Heart left ventricle (tissue), 16 donors: ENCODE results near the gene SEC61A1. TPM values are rescaled to one million over a fixed set of nuclear protein-coding genes. Genes with fewer than 3 reads are reported as not detected.

ENCODE experiments used
- ATAC-seq, 4 donors: fragments of 200-7000 bp; cut with Tn5 transposase; one replicate each; pipeline ENCODE4 v1.9.1; 2020 to 2022; ENCODE audit warnings: moderate library complexity in 4 of 4, mild to moderate bottlenecking in 3 of 4, moderate number of reproducible peaks in 1 of 4
- DNase-seq, 5 donors: peaks; one replicate each; pipeline ENCODE4 v3.0.0-alpha.2; 2020
- H3K27ac ChIP-seq, 12 donors: fragments of 200-600 bp; sonication (generic) in 4 of 12; one replicate each; pipeline versions ENCODE4 v1.5.0 to v1.8.0; 2016 to 2022; ENCODE audit warnings: mild to moderate bottlenecking in 2 of 12
- H3K27me3 ChIP-seq, 9 donors: fragments of 200-600 bp; sonication (generic) in 2 of 9; one replicate each; pipeline versions ENCODE4 v1.5.1 to v1.8.0; 2016 to 2022; ENCODE audit warnings: mild to moderate bottlenecking in 3 of 9
- H3K36me3 ChIP-seq, 9 donors: fragments of 200-600 bp; sonication (generic) in 2 of 9; one replicate each; pipeline versions ENCODE4 v1.5.0 to v1.8.0; 2018 to 2022; ENCODE audit warnings: mild to moderate bottlenecking in 2 of 9
- H3K4me1 ChIP-seq, 12 donors: fragments of 200-600 bp; sonication (generic) in 4 of 12; one replicate each; pipeline versions ENCODE4 v1.5.0 to v1.8.0; 2016 to 2022; ENCODE audit warnings: mild to moderate bottlenecking in 3 of 12
- H3K4me3 ChIP-seq, 12 donors: fragments of 200-600 bp; sonication (generic) in 4 of 12; one replicate each; pipeline versions ENCODE4 v1.5.0 to v1.8.0; 2017 to 2022; ENCODE audit warnings: mild to moderate bottlenecking in 9 of 12, moderate library complexity in 4 of 12
- H3K9me3 ChIP-seq, 12 donors: fragments of 200-600 bp; sonication (generic) in 4 of 12; one replicate each; pipeline versions ENCODE4 v1.5.0 to v1.8.0; 2016 to 2022; ENCODE audit warnings: mild to moderate bottlenecking in 1 of 12
- CTCF ChIP-seq, 12 donors: fragments of 200-600 bp; sonication (generic) in 4 of 12; IDR thresholded peaks; one replicate each; pipeline versions ENCODE4 v1.5.0 to v1.8.0; 2018 to 2022; ENCODE audit warnings: antibody characterized with exemption in 12 of 12, mild to moderate bottlenecking in 5 of 12
- POLR2A ChIP-seq, 2 donors: fragments of 450-650 bp; IDR thresholded peaks; one replicate each; pipeline ENCODE4 v1.6.1; 2017; ENCODE audit warnings: antibody characterized with exemption in 2 of 2, mild to moderate bottlenecking in 2 of 2, moderate library complexity in 2 of 2
- WGBS, 4 donors: extraction: QIAGEN DNeasy Blood & Tissue Kit in 2 of 4; methylation state at CpG; one replicate each; pipeline versions ENCODE4 v1.1.5 to v1.1.7; 2013 to 2018; 5-methylcytosine and 5-hydroxymethylcytosine counted together
- intact Hi-C, 10 donors: fragments of 100-400 bp; cut with DNase I; formaldehyde crosslinking; loops; one replicate each; pipeline versions ENCODE4 v1.11.1 to v1.14.2; 2022
- polyA plus RNA-seq, 2 donors: library from polyadenylated mRNA; stranded (reverse); fragments of 200-250 nt; gene quantifications; one replicate each; pipeline ENCODE4 v1.2.3, GENCODE V29; 2013
- total RNA-seq, 9 donors: library from RNA; depleted of rRNA in 2 of 9; stranded (reverse); fragments of >200 nt in 2 of 9; fragmentation: NEBNext Ultra II Directional in 3 of 9; extraction: Animal tissue kit (Norgen Biotek cat#: 25700) in 3 of 9; gene quantifications; one replicate each; pipeline versions ENCODE4 v1.1.0 to v1.2.4, GENCODE V29; 2016 to 2023
- donor health status: ischemic (EF 13 %, LVEDD 7.1; RV severe dilation, severe dysfunction).
- donor health status: healthy with polysubstance abuse.
- donor health status: DM: no; HTN: yes; CAD: no.
- donor health status: DM: no; HTN: no; CAD: no.
- donor health status: ischemic (EF 25% LVEDD 6.9; RV normal size, moderate dysfunction).
- donor health status: ischemic (EF 25% LVEDD 5.7; RV mildly dilated, moderate dysfunction).
- donor health status: healthy.
- donor health status: DM: yes; HTN: yes; CAD: no.
- donor health status: ischemic (EF 35%, LVEDD 5.7; RV mildly dilated, moderate dysfunction).
- donor health status: nonischemic (EF 11% LVEDD 7.7; RV severe dilation, severe dysfunction).
- donor health status: DM: yes; HTN: yes; CAD: no.
- donor health status: PGD.
- donor health status: ischemic (EF 29% LVEDD 5.4; RV normal size, mild dysfunction).
- donor health status: nonischemic (EF 23%, LVEDD 6.1; RV moderate dilation, normal function).

SEC61A1 gene
- total and polyA plus RNA-seq, 11 donors: 36.5 to 179 (median 78.2) TPM

DNA sequence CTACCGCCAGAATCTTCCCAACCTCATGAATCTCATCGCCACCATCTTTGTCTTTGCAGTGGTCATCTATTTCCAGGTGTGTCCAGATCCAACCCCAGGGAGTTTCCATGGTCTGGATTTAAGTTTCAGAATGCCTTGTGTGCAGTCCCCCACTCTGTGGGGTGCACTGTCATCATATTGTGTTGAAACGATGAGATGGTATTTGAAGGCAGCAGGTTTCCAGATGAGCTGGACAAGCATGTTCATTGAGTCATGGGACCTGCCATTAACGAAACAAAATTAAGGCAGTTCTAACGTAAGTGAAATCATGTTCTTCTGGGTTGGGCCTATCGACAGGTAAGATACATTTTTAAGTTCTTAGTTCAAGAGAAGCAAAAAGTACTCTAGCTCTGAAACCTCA, 12.7 kb downstream of the SEC61A1 start:
- WGBS, 4 donors: 92 to 95% (median 94%) methylated on average over 6 of the region's 6 CpGs
- H3K9me3 ChIP-seq: no peaks in the 10 kb centered on the region

DNA sequence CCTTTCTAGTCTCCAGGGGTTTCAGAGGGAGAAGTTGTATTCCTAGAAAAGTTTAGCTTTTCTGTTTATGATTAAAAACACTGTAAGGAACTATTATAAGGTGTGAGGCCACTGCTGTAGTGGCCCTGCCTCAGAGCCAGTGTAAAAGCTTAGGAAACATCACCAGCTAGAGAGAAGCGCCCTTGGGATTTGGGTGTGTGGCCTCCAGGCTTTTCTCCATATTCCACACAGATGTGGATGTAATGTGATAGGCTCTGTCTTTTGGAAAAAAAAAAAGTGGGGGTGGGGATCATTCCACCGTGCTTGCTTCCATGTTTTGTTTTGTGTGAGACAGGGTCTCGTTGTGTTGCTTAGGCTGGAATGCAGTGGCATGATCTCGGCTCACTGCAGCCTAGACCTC, 13.9 kb downstream of the SEC61A1 start:
- H3K9me3 ChIP-seq: no peaks in the 10 kb centered on the region
- H3K36me3 ChIP-seq: peaks cover 10 to 100% (median 100%) of the 10 kb centered on the region in 9 donors
- intact Hi-C loops: no loop called here
- DNase-seq (no peak), ATAC-seq (no peak)
- 84 to 92% (median 87%) methylated on average over 4 of the region's 4 CpGs for WGBS, 4 donors
- H3K4me1 ChIP-seq: peaks cover 0 to 6% (median 0%) of the 10 kb centered on the region in 12 donors
- no peaks in the 10 kb centered on the region for H3K27me3 ChIP-seq
- TF ChIP-seq POLR2A (IDR thresholded peaks at IDR 0.05): no peak
- no peak for TF ChIP-seq CTCF (IDR thresholded peaks at IDR 0.05)
- no peak overlapping the region for H3K27ac ChIP-seq
- H3K4me3 ChIP-seq: no peak overlapping the region

More for the DNA sequence above, 12.7 kb downstream of the SEC61A1 start:
- Histone ChIP-seq H3K4me3 (no peak overlapping the region), H3K36me3 (peaks cover 11 to 100% (median 100%) of the 10 kb centered on the region in 9 donors), H3K27me3 (no peaks in the 10 kb centered on the region), H3K4me1 (peaks cover 0 to 6% (median 0%) of the 10 kb centered on the region in 12 donors), H3K27ac (no peak overlapping the region)
- intact Hi-C loops: no loop called here
- no peak for TF ChIP-seq POLR2A (IDR thresholded peaks at IDR 0.05)
- TF ChIP-seq CTCF (IDR thresholded peaks at IDR 0.05): no peak
- ATAC-seq (no peak), DNase-seq (no peak)

DNA sequence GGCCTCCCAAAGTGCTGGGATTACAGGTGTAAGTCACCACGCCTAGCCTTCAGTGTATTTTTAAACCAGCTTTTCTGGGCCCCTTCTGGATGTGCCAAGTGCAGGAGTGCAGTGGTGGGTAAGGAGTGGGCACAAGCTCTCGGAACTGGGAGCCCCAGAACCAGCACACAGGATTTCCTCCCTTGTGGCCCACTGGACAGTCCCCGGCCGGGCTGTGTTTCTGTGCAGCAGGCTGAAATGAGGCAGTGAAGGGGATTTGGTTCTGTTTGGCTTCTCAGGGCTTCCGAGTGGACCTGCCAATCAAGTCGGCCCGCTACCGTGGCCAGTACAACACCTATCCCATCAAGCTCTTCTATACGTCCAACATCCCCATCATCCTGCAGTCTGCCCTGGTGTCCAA, 14.4 kb downstream of the SEC61A1 start:
- ATAC-seq: no peak
- no peak overlapping the region for H3K27ac ChIP-seq
- intact Hi-C loops: no loop called here
- H3K4me1 ChIP-seq: peaks cover 0 to 4% (median 0%) of the 10 kb centered on the region in 12 donors
- peaks cover 8 to 100% (median 100%) of the 10 kb centered on the region in 9 donors for H3K36me3 ChIP-seq
- WGBS, 4 donors: 91 to 93% (median 93%) methylated on average over 6 to 9 of the region's 9 CpGs
- DNase-seq: no peak
- H3K27me3 ChIP-seq: no peaks in the 10 kb centered on the region
- TF ChIP-seq POLR2A (IDR thresholded peaks at IDR 0.05) (no peak), CTCF (IDR thresholded peaks at IDR 0.05) (no peak)
- H3K9me3 ChIP-seq: no peaks in the 10 kb centered on the region
- H3K4me3 ChIP-seq: no peak overlapping the region

DNA sequence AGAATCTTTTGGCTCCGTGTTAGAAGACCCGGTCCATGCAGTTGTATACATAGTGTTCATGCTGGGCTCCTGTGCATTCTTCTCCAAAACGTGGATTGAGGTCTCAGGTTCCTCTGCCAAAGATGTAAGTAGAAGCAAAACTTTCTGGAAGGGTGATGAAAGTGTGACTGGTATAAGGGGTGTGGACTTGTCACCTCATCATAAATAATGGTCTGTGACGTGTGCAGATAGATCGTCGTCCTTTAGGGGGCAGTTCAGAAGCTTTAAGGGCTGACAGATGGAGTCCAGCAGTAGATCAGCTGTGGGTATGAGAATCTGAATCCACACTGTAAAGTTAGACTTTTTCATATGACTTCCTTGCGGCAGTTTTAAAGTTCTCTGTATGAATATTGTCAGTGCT, 15.3 kb downstream of the SEC61A1 start:
- Histone ChIP-seq H3K4me3 (no peak overlapping the region), H3K36me3 (peaks cover 8 to 100% (median 100%) of the 10 kb centered on the region in 9 donors), H3K27me3 (no peaks in the 10 kb centered on the region), H3K27ac (no peak overlapping the region), H3K4me1 (peaks cover 0 to under 1% (median 0%) of the 10 kb centered on the region in 12 donors), H3K9me3 (no peaks in the 10 kb centered on the region)
- ATAC-seq (no peak), DNase-seq (no peak)
- intact Hi-C loops: no loop called here
- WGBS, 4 donors: 70 to 82% (median 79%) methylated on average over 7 of the region's 7 CpGs
- no peak for TF ChIP-seq POLR2A (IDR thresholded peaks at IDR 0.05)
- TF ChIP-seq CTCF (IDR thresholded peaks at IDR 0.05): no peak
